ENCODE results near the gene COX7B.
"Not testable (repeated sequence)": the region's sequence is repeated elsewhere in the genome, so short reads cannot be mapped to it uniquely, and the experiment has no call there.

Gene COX7B

GRCh38 chrX:77899081-77899828 lies at the start of gene COX7B:
COX7B (plus strand) TSS chrX:77899468; CDS start chrX:77899554, 86 bp downstream.
- peak; percentile 94 to 96 for DNase-seq

DNA sequence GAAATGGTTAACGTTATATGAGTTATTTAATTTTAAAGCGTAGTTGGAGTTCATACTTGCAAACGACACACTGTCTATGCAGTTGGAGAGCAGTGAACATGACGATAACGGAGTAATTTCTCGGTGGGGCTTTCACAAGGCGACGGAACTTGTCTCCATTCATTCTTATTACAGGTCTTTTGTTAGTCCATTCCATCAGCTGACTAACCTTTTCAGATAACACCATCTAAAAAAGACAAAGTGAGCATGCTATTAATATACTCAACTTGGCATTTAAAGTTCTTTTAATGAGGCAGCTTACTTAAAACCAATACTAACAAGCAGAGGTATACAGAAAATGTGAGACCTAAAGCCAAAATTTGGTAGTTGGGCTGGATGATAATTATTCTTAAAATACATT lies 23.9 kb upstream of the COX7B start:
- TF ChIP-seq GATA1 (IDR thresholded peaks at IDR 0.05; ENCODE audit: low read depth, low read length) (no peak), POLR2A (IDR thresholded peaks at IDR 0.05; ENCODE audit: low read length) (no peak)
- DNase-seq, result no peak

More at GRCh38 chrX:77899081-77899828, at the start of gene COX7B:
- TF ChIP-seq POLR2A (IDR thresholded peaks at IDR 0.05; ENCODE audit: low read length) (peak; percentile 93), GATA1 (IDR thresholded peaks at IDR 0.05; ENCODE audit: low read depth, low read length) (no peak)

GRCh38 chrX:77881418-77881817 lies 17.9 kb upstream of the COX7B start:
- not testable (repeated sequence) for DNase-seq

GRCh38 chrX:77892887-77893286 lies 6.4 kb upstream of the COX7B start:
- DNase-seq, result no peak
- TF ChIP-seq POLR2A (IDR thresholded peaks at IDR 0.05; ENCODE audit: low read length) (no peak), GATA1 (IDR thresholded peaks at IDR 0.05; ENCODE audit: low read depth, low read length) (no peak)

GRCh38 chrX:77893713-77894112 lies 5.6 kb upstream of the COX7B start:
- no peak for DNase-seq
- TF ChIP-seq POLR2A (IDR thresholded peaks at IDR 0.05; ENCODE audit: low read length), result no peak
- TF ChIP-seq GATA1 (IDR thresholded peaks at IDR 0.05; ENCODE audit: low read depth, low read length), result no peak

DNA sequence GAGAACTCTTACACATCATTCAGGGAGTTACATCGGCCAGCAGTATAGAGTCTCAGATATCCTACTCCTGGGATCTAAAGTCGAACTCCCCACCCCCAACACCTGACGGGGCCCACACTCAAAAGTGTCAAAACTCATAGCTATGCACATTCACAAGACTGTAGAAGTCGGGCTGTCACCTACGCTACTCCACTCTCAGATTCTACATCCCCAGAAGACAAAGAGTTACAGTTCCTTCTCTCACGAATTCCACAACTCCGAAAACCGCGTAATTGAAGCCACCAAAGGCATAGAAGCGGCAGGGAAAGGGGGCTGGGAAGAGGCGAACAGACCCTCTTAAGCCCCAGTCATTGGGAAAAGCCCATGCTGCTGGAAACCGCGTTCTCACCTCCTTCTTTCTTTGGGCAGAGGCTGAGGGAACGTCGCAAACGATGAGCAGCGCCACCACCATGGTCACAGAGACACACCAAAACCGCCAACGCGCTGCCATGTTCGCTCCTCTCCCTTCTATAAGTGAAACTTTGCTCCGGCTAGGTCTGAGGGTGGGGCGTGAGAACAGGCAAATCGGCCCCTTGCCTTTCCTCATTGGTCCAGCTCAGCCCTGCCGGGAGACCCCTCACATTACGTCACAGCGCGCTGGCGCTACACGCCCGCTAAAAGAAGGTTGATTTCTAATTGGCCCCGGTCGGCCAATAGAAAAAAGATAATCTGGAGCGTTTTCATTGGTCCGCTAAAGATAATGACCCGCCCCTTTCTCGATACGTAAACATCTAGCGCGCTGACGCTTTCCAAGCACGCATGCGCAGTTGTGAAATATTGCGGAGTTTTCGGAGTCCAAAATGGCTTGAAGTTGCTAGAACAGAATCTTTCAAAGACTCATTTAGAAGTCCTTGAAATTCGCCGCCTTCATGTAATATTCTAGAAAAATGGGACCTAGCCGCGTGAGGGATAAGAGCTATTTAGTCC lies 4.1 kb upstream of the COX7B start, which contains the start of gene MAGT1:
MAGT1 (minus strand) TSS at position 515 of the 966 bp plus-strand sequence; CDS start at position 490, 25 bp downstream.
- peak; percentile 97 to 98 for DNase-seq
- TF ChIP-seq POLR2A (IDR thresholded peaks at IDR 0.05; ENCODE audit: low read length), result peak; percentile 95
- TF ChIP-seq GATA1 (IDR thresholded peaks at IDR 0.05; ENCODE audit: low read depth, low read length), result no peak

- DNase-seq, result peak; percentile 27 to 54
- TF ChIP-seq POLR2A (IDR thresholded peaks at IDR 0.05; ENCODE audit: low read length) (no peak), GATA1 (IDR thresholded peaks at IDR 0.05; ENCODE audit: low read depth, low read length) (no peak)
These were observed 1.4 kb downstream of the COX7B start for GRCh38 chrX:77900688-77901087.

- DNase-seq, result no peak
- TF ChIP-seq POLR2A (IDR thresholded peaks at IDR 0.05; ENCODE audit: low read length) (no peak), GATA1 (IDR thresholded peaks at IDR 0.05; ENCODE audit: low read depth, low read length) (no peak)
These were observed 2.2 kb downstream of the COX7B start for GRCh38 chrX:77901506-77901905.

GRCh38 chrX:77910108-77910840 lies 11.0 kb downstream of the COX7B start, which contains the start of gene ATP7A:
ATP7A (plus strand) TSS chrX:77910693; CDS start chrX:77971642, 60,949 bp downstream.
- TF ChIP-seq GATA1 (IDR thresholded peaks at IDR 0.05; ENCODE audit: low read depth, low read length) (no peak), POLR2A (IDR thresholded peaks at IDR 0.05; ENCODE audit: low read length) (peak; percentile 68)
- peak; percentile 94 to 95 for DNase-seq

DNA sequence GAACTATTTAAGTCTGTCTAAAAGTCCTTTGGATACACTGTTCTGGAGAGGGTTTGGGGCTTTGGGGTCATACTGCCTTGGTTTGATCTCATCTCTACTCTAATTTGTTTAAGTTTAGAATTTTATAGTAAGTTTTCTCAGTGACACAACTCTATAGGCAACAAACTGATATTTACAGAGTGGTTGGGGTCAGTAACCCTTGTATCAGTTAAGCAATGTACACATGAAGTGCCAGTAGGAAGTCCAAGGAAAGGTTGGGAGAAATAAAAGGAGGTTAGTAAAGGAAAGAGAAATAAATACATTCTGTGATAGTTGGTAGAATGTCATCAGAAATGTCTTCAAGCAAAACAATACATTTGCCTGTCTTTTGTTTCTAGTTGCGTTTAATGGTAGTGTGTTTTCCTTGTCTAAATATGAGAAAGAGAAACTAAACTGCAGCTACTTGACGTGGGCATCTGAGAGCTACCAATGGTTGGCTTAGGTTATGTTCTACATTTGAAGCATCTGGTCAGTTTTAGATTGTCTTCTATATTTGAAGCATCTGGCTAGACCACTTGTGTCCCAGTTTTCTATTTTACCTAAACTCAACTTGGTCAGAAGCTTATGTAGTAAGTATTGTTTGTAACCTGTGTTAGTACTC lies 18.1 kb downstream of the COX7B start:
- DNase-seq, result no peak
- no peak for TF ChIP-seq GATA1 (IDR thresholded peaks at IDR 0.05; ENCODE audit: low read depth, low read length)
- TF ChIP-seq POLR2A (IDR thresholded peaks at IDR 0.05; ENCODE audit: low read length), result no peak

DNA sequence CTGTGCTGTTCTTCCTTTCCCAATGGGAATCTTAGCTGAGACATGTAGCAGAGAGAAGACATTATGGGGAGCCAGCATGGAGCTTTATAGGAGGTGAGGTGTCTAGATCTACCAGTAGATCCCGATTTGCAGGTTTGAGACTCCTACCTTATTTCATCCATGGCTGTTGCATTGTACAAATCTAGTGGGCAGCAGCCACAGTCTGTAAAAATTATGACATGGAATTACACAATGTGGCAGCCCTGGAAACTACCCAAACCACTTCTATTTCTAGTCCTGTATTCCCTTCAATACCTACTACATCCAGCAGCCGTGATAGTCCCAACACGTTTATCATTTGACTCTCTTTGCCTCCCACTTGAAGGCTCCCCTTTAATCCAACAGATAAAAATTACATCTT lies 19.3 kb downstream of the COX7B start:
- no peak for DNase-seq
- TF ChIP-seq GATA1 (IDR thresholded peaks at IDR 0.05; ENCODE audit: low read depth, low read length) (no peak), POLR2A (IDR thresholded peaks at IDR 0.05; ENCODE audit: low read length) (no peak)

DNA sequence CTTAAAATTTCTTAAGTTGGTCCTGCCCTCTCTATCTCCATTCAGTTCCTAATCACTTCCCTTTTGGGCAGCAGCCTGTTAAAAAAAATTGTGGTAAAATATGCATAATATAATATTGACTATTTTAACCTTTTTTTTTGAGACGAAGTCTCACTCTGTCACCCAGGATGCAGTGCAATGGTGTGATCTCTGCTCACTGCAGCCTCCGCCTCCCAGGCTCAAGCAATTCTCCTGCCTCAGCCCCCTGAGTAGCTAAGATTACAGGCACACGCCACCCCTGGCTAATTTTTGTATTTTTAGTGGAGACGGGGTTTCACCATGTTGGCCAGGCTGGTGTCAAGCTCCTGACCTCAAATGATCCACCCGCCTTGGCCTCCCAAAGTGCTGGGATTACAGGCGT lies 20.1 kb downstream of the COX7B start:
- DNase-seq, result peak in 1 of 2 experiments; percentile 28

GRCh38 chrX:77922787-77923186 lies 23.5 kb downstream of the COX7B start:
- DNase-seq, result peak; percentile 66 to 80
- TF ChIP-seq GATA1 (IDR thresholded peaks at IDR 0.05; ENCODE audit: low read depth, low read length) (no peak), POLR2A (IDR thresholded peaks at IDR 0.05; ENCODE audit: low read length) (no peak)
